Loucy (cell line): ENCODE results near the gene MN1.

Source experiments
- H2AFZ ChIP-seq: fragments of 200-600 bp; sonication (generic); 2 replicates; pipeline ENCODE4 v1.6.0; 2016; ENCODE audit warnings: antibody characterized with exemption, mild to moderate bottlenecking, low read length, moderate library complexity
- H3F3A ChIP-seq: fragments of 200-600 bp; 2 replicates; pipeline ENCODE4 v1.6.0; 2016; ENCODE audit warnings: antibody characterized with exemption, low read depth, mild to moderate bottlenecking
- H3K27me3 ChIP-seq: fragments of 200-600 bp; sonication (generic); 2 replicates; pipeline ENCODE4 v1.6.1; 2014; ENCODE audit warnings: low read length, mild to moderate bottlenecking; ENCODE audit not compliant: insufficient read depth, poor library complexity, severe bottlenecking
- H3K36me3 ChIP-seq: fragments of 200-600 bp; sonication (generic); 2 replicates; pipeline ENCODE4 v1.6.1; 2016; ENCODE audit warnings: low read length; ENCODE audit not compliant: insufficient read depth
- H3K4me1 ChIP-seq: fragments of 200-600 bp; sonication (generic); 2 replicates; pipeline ENCODE4 v1.5.1; 2014; ENCODE audit warnings: low read length, mild to moderate bottlenecking; ENCODE audit not compliant: insufficient read depth, poor library complexity, severe bottlenecking
- H3K4me2 ChIP-seq: fragments of 200-600 bp; sonication (generic); 2 replicates; pipeline ENCODE4 v1.6.0; 2014; ENCODE audit warnings: antibody characterized with exemption, low read length, low read depth, mild to moderate bottlenecking; ENCODE audit not compliant: poor library complexity, severe bottlenecking
- H3K4me3 ChIP-seq: fragments of 200-600 bp; sonication (generic); 2 replicates; pipeline ENCODE4 v1.5.1; 2014; ENCODE audit warnings: low read length, mild to moderate bottlenecking, mixed read lengths; ENCODE audit not compliant: poor library complexity, severe bottlenecking
- H3K79me2 ChIP-seq: fragments of 200-600 bp; sonication (generic); 2 replicates; pipeline ENCODE4 v1.6.1; 2014; ENCODE audit warnings: low read length; ENCODE audit not compliant: insufficient read depth
- H3K9ac ChIP-seq: fragments of 200-600 bp; sonication (generic); 2 replicates; pipeline ENCODE4 v1.6.0; 2014; ENCODE audit warnings: mild to moderate bottlenecking, low read depth, low read length, moderate library complexity; ENCODE audit not compliant: poor library complexity, severe bottlenecking
- H3K9me2 ChIP-seq: fragments of 200-600 bp; sonication (generic); replicated peaks from 2 replicates; pipeline ENCODE4 v1.6.1; 2016; ENCODE audit warnings: low read depth, low read length, mixed read lengths
- H3K9me3 ChIP-seq: fragments of 200-600 bp; sonication (generic); 2 replicates; pipeline ENCODE4 v1.6.1; 2014; ENCODE audit warnings: mild to moderate bottlenecking, antibody characterized with exemption, low read length, low read depth; ENCODE audit not compliant: insufficient read depth
- H4K20me1 ChIP-seq: fragments of 200-600 bp; sonication (generic); 2 replicates; pipeline ENCODE4 v1.6.0; 2014; ENCODE audit warnings: antibody characterized with exemption, low read length, mild to moderate bottlenecking; ENCODE audit not compliant: insufficient read depth, poor library complexity, severe bottlenecking
- CTCF ChIP-seq: fragments of 200-600 bp; sonication (generic); conservative IDR thresholded peaks from 2 replicates; pipeline ENCODE4 v1.5.1; 2014; ENCODE audit warnings: mild to moderate bottlenecking, antibody characterized with exemption, low read length
- EZH2phosphoT487 ChIP-seq: fragments of 200-600 bp; IDR thresholded peaks from 2 replicates; pipeline ENCODE4 v1.6.1; 2018; ENCODE audit warnings: antibody characterized with exemption, mild to moderate bottlenecking, moderate library complexity, borderline replicate concordance

The MN1 gene

GRCh38 chr22:27730641-27731433 is 70.7 kb downstream of the MN1 start:
- H3K79me2 ChIP-seq = no peaks in the 10 kb centered on the region

GRCh38 chr22:27729246-27729645 is 72.3 kb downstream of the MN1 start:
- H3K4me2 ChIP-seq = no peak overlapping the region
- TF ChIP-seq CTCF = no peak
- H3K4me1 ChIP-seq = no peaks in the 10 kb centered on the region
- H3K9me3 ChIP-seq = no peaks in the 10 kb centered on the region
- no peak overlapping the region for H2AFZ ChIP-seq
- H3K4me3 ChIP-seq = no peak overlapping the region
- no peaks in the 10 kb centered on the region for H3K9me2 ChIP-seq
- no peaks in the 10 kb centered on the region for H3K27me3 ChIP-seq
- H3K36me3 ChIP-seq = no peaks in the 10 kb centered on the region
- H3K9ac ChIP-seq = no peak overlapping the region
- no peaks in the 10 kb centered on the region for H3F3A ChIP-seq
- H3K79me2 ChIP-seq = no peaks in the 10 kb centered on the region
- no peaks in the 10 kb centered on the region for H4K20me1 ChIP-seq

More at GRCh38 chr22:27730641-27731433, 70.7 kb downstream of the MN1 start:
- Histone ChIP-seq H3K4me1 (no peaks in the 10 kb centered on the region), H3K9me2 (no peaks in the 10 kb centered on the region), H2AFZ (no peak overlapping the region), H3K36me3 (no peaks in the 10 kb centered on the region), H3K27me3 (no peaks in the 10 kb centered on the region), H4K20me1 (no peaks in the 10 kb centered on the region), H3K9me3 (no peaks in the 10 kb centered on the region), H3K4me2 (no peak overlapping the region), H3K4me3 (no peak overlapping the region), H3F3A (no peaks in the 10 kb centered on the region), H3K9ac (no peak overlapping the region)
- TF ChIP-seq EZH2phosphoT487 (no peak), CTCF (no peak)

- no peaks in the 10 kb centered on the region for H3K9me3 ChIP-seq
- H4K20me1 ChIP-seq = no peaks in the 10 kb centered on the region
- no peaks in the 10 kb centered on the region for H3K36me3 ChIP-seq
- H3F3A ChIP-seq = no peaks in the 10 kb centered on the region
- H3K4me2 ChIP-seq = no peak overlapping the region
- no peaks in the 10 kb centered on the region for H3K79me2 ChIP-seq
- H3K9me2 ChIP-seq = no peaks in the 10 kb centered on the region
- H3K4me3 ChIP-seq = no peak overlapping the region
- H3K9ac ChIP-seq = no peak overlapping the region
- TF ChIP-seq CTCF = no peak
- TF ChIP-seq EZH2phosphoT487 = no peak
- H3K27me3 ChIP-seq = no peaks in the 10 kb centered on the region
- no peak overlapping the region for H2AFZ ChIP-seq
- H3K4me1 ChIP-seq = no peaks in the 10 kb centered on the region
Observed at GRCh38 chr22:27727673-27728451, 73.7 kb downstream of the MN1 start.
